ENCODE results near the gene TP53INP2. TPM values are rescaled to one million over a fixed set of nuclear protein-coding genes. Genes with fewer than 3 reads are reported as not detected.
A peak's percentile ranks its signal among the peaks of the same experiment; 100 is the strongest.

The TP53INP2 gene
- total and polyA plus RNA-seq, 2 of the 13 experiments (the other 11 are each of a cell fraction or from before 2014, with no cell fraction given), result 5.2 to 18.8 TPM

DNA sequence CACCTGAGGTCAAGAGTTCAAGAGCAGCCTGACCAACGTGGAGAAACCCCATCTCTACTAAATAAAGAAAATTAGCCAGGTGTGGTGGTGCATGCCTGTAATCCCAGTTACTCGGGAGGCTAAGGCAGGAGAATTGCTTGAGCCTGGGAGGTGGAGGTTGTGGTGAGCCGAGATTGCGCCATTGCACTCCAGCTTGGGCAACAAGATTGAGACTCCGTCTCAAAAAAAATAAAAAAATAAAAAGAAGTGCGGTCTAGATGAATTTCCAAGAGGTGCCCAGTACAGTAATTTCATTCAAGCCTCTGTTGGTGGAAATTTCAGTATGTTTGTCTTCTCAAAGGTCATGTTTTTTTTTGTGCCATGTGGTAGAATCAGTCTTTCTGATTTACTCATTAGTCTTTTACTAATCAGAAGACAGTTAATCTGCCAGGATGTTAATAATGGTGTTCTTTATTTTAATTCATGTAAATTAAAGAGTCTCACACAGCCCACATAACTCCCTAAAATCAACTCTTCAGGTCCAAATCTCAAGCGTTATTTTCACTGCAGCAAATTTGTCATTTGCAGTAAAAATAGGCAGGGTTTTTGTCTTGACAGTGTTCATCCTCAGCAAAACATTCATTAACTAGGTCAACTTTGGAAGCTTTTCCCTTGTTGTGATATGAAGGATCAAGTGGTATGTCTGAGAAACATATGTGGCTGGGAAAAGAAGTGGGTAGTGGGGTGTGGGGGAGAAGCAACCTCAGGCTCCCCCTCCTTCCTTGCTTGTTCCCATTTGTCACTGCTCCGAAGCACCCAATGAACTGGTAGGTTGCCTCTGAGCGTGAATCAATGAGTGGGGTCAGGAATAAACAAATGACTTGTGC, 13.3 kb downstream of the TP53INP2 start (continued):
- TF ChIP-seq, protein P1, sequence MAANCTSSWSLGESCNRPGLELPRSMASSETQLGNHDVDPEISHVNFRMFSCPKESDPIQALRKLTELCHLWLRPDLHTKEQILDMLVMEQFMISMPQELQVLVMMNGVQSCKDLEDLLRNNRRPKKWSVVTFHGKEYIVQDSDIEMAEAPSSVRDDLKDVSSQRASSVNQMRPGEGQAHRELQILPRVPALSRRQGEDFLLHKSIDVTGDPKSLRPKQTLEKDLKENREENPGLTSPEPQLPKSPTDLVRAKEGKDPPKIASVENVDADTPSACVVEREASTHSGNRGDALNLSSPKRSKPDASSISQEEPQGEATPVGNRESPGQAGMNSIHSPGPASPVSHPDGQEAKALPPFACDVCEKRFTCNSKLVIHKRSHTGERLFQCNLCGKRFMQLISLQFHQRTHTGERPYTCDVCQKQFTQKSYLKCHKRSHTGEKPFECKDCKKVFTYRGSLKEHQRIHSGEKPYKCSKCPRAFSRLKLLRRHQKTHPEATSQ (CRISPR knock-in tag; IDR thresholded peaks at IDR 0.05; ENCODE audit: borderline replicate concordance), result peak; percentile 90; the same call in 1 of the 2 replicates
- peak; percentile 80 for TF ChIP-seq ZNF382 (CRISPR knock-in tag; IDR thresholded peaks at IDR 0.05; ENCODE audit: borderline replicate concordance)
- peak; percentile 26; the same call in 1 of the 2 replicates for TF ChIP-seq SMC3 (IDR thresholded peaks at IDR 0.05; ENCODE audit: low read length)
- peak; percentile 95 for TF ChIP-seq ASH2L (IDR thresholded peaks at IDR 0.05; ENCODE audit: insufficient read length, low read depth, low read length)
- TF ChIP-seq SNAPC2 (CRISPR knock-in tag; IDR thresholded peaks at IDR 0.05), result peak; percentile 75; the same call in 1 of the 2 replicates
- no peak for TF ChIP-seq RFX1 (IDR thresholded peaks at IDR 0.05)
- no peak for TF ChIP-seq HES4 (CRISPR knock-in tag; IDR thresholded peaks at IDR 0.05; ENCODE audit: borderline replicate concordance)
- TF ChIP-seq, protein P2, sequence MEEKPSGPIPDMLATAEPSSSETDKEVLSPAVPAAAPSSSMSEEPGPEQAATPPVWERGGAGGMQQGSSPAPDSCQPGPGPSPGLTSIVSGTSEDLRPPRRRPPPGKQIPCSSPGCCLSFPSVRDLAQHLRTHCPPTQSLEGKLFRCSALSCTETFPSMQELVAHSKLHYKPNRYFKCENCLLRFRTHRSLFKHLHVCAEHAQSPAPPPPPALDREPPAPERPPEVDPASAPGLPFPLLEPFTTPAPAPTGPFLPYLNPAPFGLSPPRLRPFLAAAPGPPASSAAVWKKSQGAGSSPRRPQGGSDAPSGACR (CRISPR knock-in tag; IDR thresholded peaks at IDR 0.05), result 0 out of 2 replicates have a peak, but pooled peaks have one; percentile 20
- TF ChIP-seq THAP11 (CRISPR knock-in tag; IDR thresholded peaks at IDR 0.05), result peak; percentile 36; the same call in 1 of the 2 replicates
- TF ChIP-seq ZNF577 (CRISPR knock-in tag; IDR thresholded peaks at IDR 0.05; ENCODE audit: borderline replicate concordance, low read depth), result no peak
- no peak for TF ChIP-seq HNRNPH1 (optimal IDR thresholded peaks at IDR 0.05; ENCODE audit: low read depth, low read length)
- peak in 1 of 2 experiments; percentile 61; a peak in 2 of 4 replicates for TF ChIP-seq EP300 (IDR thresholded peaks at IDR 0.05; ENCODE audit: low read depth in 2 of 2, low read length in 2 of 2)
- TF ChIP-seq EP300 (CRISPR knock-in tag; IDR thresholded peaks at IDR 0.05; ENCODE audit: borderline replicate concordance), result no peak
